GM18873 (cell line): ENCODE data around the gene PSMA5.

Experiments
- ATAC-seq: cut with Tn5 transposase; IDR thresholded peaks from one replicate; pipeline ENCODE4 v1.9.1; 2021; ENCODE audit warnings: mild to moderate bottlenecking, moderate library complexity, moderate number of reproducible peaks; ENCODE audit not compliant: unreplicated experiment, low FRiP score

The PSMA5 gene

DNA sequence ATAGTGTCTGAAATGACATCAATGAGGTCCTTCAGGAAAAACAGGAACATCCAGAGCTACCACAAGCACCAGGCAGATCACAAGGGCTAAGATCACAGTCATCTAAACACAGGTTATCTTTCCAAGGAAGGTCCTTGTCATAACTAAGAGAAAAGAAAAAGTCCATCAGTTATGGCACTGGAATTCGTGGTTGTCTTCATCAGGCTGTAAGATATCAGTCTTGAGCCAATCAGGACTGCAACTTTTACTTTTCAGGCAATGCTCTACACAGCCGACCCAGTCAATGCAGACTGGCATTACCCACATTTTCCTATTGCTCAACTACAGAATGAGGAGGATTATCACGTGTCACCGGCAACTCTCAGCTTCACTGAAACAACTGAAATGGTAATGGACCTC, 54.9 kb downstream of the PSMA5 start:
- no peak for ATAC-seq

DNA sequence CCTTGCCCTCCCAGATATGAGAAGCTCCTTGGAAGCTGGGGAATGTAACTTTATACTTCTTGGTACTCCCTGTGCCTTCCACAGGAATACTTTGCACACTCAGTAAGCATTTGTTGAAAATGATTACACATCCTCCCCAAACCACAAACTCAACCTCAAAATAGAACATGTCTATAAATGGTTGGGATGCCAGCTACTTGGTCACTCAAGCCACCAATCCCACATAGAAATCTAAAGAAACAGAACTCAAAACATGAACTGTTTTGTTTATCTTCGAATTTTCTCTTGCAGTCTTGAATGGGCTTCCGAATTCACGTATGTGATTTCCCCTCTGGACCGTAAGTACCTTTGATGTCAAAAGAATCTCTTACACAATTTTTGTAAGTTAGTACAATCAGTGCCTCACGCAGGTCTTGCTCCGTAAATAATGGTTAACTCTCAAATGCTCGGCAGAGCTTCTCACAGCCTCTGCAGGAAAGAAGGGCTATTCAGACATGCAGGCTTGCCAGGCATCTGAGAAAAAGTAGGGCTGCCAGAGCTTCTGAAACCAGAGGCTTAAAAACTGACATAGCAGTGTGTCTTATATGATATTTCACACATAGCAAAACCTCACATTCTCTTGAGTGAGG, 55.4 kb downstream of the PSMA5 start:
- no peak for ATAC-seq

DNA sequence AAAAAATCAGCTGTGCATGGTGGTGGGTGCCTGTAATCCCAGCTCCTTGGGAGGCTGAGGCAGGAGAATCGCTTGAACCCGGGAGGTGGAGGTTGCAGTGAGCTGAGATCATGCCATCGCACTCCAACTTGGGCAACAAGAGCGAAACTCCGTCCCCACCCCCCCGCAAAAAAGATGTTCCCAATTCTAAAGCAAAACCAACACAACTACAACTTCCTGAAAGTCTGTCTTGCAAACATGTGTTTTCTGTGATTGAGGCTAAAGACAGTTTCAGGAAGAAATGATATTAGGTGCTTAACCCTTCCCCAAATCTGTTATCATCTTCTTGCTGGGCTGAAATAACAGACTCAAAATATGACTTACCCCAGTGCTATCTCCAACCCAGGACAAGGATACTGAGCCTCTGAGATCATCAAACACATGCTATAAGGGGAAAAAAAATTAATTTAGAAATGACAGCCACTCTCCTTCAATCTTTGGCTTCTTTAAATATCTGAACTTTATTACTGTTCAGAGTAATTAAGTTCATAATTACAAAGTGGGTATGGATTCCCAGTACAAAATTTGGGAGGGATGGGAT, 57.0 kb downstream of the PSMA5 start:
- ATAC-seq, result no peak

DNA sequence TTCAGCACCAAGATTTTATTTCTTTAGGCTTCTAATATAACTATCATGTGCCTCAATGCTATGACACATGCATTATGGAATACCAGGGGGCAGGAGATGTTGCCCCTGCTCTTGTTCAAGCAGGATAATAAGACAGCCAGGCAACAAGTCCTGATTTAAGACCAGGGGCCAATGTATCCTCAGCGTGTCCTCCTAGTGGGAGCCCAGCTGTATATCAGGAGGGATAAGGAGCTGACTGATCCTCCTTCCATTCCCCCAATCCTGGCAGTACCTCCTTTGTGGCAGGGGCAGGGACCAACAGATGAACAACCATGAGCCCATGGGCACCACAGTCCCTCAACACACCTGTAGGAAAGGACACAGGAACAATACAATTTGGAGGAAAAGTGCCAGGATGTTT, 57.8 kb downstream of the PSMA5 start:
- no peak for ATAC-seq

DNA sequence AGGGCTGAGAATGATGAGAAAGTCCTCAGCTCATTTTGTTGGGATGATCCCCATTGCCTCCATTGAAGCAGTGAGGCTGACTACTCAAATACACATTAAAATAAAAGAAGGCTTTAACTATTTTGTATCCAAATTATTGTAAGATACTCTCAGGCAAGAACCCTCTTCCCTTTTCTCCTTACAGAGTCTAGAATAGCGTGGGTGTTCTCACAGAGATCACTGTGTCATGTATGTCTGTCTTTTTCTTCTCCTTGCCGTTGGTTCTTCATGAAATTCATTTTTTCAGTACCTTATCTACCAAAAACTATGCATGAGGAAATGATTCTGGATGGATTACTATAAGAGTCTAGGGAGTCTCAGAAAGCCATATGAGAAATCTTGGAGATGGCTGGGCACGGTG, 58.6 kb downstream of the PSMA5 start:
- ATAC-seq, result no peak

DNA sequence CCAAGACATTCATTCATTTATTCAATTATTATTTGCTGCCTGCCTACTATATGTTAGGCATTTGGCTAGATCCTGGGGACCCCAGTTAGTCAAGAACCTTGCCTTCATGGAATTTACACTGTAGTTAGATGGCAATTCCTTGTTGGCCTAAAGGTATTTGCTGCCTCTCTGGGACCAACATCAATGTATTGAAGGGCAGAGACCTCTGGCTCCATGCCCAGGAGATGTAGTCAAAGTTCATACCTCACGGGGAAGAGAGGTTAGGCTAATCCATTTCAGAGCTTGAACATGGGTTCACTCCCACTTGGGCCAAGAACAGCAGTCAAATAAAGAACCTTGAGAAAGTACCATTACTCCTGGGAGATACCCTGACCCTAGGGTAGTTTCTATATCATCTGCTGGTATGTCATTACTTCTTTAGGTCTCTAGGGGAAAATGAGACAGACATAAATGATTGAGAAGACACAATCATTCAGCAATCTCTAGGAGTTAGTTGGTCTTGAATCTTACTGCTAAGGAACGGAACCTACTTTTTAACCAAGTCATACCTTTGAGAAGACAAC, 60.5 kb downstream of the PSMA5 start:
- ATAC-seq, result no peak

DNA sequence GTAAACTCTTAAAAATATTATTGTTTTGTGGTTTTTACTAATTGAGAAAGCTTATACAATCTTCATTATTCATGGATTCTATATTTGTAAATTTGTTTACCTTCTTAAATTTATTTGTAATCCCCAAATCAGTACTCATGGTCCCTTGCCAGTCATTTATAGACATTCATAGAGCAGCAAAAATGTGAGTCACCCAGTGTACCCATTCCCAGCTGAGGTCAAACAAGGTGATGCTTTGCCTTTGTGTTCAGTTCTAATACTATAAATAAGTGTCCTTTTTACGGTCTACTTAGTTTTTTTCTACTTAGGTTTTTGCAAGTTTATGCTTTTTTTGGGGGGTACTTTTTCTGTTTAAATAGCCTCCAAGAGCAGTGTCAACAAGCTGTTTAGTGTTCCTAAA, 64.6 kb downstream of the PSMA5 start:
- no peak for ATAC-seq

DNA sequence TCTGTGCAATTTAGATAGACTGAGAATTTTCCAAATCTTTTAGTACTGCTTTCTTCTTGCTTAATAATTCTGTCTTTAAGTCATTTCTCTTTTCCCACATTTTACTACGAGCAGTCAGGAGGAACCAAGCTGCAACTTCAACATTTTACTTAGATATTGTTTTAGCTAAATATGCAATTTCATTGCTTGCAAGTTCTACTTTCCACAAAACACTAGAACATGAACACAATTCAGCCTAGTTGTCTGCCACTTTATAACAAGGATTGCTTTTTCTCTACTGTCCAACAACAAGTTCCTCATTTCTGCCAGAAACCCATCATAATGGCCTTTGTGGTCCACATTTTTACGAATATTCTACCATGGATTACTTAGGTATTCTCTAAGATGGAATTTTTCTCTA, 65.2 kb downstream of the PSMA5 start:
- no peak for ATAC-seq

DNA sequence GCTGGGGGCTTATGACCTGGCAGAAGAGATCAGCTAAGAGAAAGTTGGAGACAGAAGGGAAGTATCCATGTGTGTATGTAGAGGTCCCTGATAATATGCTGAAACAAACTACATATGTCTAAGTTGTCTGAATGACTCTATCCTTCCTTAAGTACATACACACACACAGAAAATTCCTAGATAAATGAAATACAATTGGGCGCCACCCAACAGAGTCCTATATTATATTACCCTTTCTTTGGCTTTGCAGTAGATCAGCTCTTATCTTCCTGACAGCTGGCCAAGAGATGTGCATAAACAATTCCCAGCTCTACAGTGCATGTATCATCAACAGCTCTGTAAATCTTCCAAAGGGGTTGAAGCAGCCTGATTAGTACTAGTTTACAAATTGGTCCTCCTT, 68.6 kb downstream of the PSMA5 start:
- ATAC-seq, result no peak

DNA sequence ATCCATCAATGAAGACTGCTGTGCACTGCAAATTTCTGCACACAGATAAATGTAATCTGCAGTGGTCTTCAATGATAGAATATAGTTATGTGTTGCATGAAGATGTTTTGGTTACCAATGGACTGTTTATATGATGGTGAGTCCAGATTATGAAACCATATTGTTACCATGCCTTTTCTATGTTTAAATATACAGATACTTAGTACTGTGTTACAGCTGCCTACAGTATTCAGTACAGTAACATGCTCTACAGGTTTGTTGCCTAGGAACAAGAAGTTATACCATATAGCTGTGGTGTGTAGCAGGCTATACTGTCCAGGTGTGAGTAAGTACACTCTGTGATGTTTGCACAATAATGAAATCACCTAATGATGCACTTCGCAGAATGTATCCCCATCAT, 69.3 kb downstream of the PSMA5 start:
- ATAC-seq, result no peak

DNA sequence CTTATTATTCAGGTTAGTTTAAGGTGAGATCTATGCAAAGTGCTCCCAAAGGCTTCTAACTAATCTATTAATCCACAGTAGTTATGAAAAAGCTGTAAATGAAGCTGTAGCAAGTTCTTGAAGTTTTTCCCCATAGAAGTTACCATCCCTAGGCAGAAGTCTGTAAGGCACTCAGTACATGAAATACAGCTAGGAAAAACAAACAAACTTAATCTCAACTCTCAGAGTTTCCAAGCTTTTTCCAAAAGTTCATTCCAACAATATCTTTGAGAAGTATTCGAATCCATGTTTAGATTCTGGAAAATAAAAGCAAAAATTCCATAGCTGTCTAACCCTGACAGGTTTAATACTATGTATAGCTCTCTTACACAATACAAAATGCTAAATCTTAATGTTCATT, 69.7 kb downstream of the PSMA5 start:
- ATAC-seq, result no peak

DNA sequence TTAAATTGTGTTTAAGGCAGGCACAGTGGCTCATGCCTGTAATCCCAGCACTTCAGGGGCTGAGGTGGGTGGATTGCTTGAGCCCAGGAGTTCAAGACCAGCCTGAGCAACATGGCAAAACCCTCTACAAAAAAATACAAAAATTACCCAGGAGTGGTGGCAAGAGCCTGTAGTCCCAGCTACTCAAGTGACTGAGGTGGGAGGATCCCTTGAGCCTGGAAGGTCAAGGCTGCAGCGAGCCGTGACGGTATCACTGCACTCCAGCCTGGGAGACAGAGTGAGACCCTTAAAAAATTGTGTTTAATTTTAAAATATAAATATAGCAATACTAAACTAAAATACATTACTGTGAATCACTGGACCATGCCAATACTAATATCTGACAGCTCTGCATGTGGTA, 71.3 kb downstream of the PSMA5 start:
- ATAC-seq, result no peak

DNA sequence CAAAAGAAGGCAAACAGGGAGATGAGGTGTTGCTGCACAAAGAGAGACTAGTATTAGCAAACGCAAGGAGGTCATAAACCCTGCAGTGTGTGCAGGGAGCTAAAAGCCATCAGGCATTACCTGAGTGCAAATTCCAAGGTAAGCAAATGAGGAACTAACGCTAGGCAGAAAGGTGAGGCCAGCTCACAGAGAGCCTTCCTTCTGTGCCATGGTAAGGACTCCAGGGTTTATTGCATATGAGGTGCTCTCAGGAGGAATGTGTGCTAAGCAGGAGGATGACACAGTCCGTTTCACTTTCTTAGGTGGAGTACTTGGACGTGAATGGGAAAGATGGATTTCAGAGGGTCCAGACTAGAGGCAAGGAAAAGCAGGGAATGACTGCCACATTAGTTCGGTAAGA, 74.8 kb downstream of the PSMA5 start:
- no peak for ATAC-seq

DNA sequence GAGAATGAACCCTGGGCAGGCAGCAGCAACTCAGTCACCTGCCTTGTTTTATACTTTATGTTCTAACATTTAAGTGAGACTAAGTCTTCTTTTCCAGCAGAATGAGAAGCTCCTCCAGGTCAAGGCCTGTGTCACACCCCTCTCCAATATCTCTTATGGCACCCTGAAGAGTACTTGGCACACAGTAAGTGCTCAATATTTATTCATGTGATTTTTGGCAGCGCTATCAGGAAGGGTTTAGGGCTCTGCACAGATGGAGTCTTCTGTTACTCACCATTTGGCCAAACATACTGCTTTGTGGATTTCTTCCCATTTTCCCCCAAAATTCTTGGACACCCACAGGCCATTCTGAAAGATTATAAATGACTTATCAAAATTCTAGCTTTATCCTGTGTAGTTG, 75.6 kb downstream of the PSMA5 start:
- ATAC-seq, result no peak

DNA sequence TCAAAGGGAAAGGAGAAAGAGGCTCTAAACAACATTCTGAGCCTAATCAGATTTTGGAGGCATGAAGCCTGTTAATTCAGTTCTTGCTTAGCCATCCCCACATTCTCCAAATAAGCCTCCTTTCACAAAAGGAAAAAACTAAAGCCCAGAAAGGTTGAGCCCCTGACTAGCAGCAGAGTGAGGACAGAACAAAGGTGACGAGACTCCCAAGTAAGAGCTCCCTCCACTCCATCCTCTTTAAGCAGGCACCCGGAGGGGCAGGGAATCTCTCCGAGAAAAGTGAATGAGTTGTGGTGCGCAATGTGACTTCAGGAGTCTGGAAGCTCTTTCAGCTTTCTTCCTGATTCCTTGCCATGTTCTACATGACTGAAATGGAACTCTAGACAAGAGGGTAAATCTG, 76.1 kb downstream of the PSMA5 start:
- ATAC-seq, result no peak
